Suprapubic skin (tissue), 4 donors: ENCODE measurements around the gene FAT2. TPM values are rescaled to one million over a fixed set of nuclear protein-coding genes. Genes with fewer than 3 reads are reported as not detected.

ENCODE experiments used
- DNase-seq, 2 donors: peaks; one replicate each; pipeline ENCODE4 v3.0.0-alpha.2; 2019; ENCODE audit warnings: low spot score in 2 of 2
- H3K27ac ChIP-seq: fragments of 200-600 bp; sonication (generic); one replicate; pipeline ENCODE4 v1.5.1; 2019
- H3K27me3 ChIP-seq: fragments of 200-600 bp; sonication (generic); one replicate; pipeline ENCODE4 v1.5.1; 2019
- H3K36me3 ChIP-seq: fragments of 200-600 bp; sonication (generic); one replicate; pipeline ENCODE4 v1.5.1; 2019
- H3K4me1 ChIP-seq: fragments of 200-600 bp; sonication (generic); one replicate; pipeline ENCODE4 v1.5.1; 2019
- H3K4me3 ChIP-seq: fragments of 200-600 bp; sonication (generic); one replicate; pipeline ENCODE4 v1.5.1; 2019; ENCODE audit warnings: mild to moderate bottlenecking
- H3K9me3 ChIP-seq: fragments of 200-600 bp; sonication (generic); one replicate; pipeline ENCODE4 v1.5.1; 2019
- CTCF ChIP-seq, 2 donors: fragments of 200-600 bp in 1 of 2; fragments of 450-650 bp in 1 of 2; sonication (generic) in 1 of 2; IDR thresholded peaks; one replicate each; pipeline ENCODE4 v1.5.1; 2016 to 2019; ENCODE audit warnings: antibody characterized with exemption in 2 of 2, mild to moderate bottlenecking in 1 of 2, moderate library complexity in 1 of 2
- EP300 ChIP-seq: sonication (generic); formaldehyde crosslinking; IDR thresholded peaks from one replicate; pipeline ENCODE4 v1.6.1; 2017; ENCODE audit warnings: antibody characterized with exemption
- POLR2A ChIP-seq, 2 donors: fragments of 450-650 bp; IDR thresholded peaks; one replicate each; pipeline ENCODE4 v1.6.1; 2017; ENCODE audit warnings: antibody characterized with exemption in 2 of 2, mild to moderate bottlenecking in 2 of 2, moderate library complexity in 2 of 2
- POLR2AphosphoS5 ChIP-seq, 3 donors: sonication (generic); formaldehyde crosslinking; IDR thresholded peaks; one replicate each; pipeline ENCODE4 v1.6.1; 2017; ENCODE audit warnings: antibody characterized with exemption in 3 of 3
- WGBS: methylation state at CpG from one replicate; pipeline ENCODE4 v1.1.5; 2018; 5-methylcytosine and 5-hydroxymethylcytosine counted together
- total RNA-seq, 4 donors: library from RNA; depleted of rRNA; stranded (reverse); fragments of >200 nt; gene quantifications; one replicate each; pipeline ENCODE4 v1.1.0, GENCODE V29; 2016

The FAT2 gene
- total RNA-seq, 4 donors from 2014 or later: 107 to 205 (median 164) TPM

GRCh38 chr5:151624476-151624875, 33.3 kb upstream of the FAT2 start:
- no peak overlapping the region for H3K27ac ChIP-seq
- no peaks in the 10 kb centered on the region for H3K27me3 ChIP-seq
- 40% methylated on average over 8 of the region's 8 CpGs for WGBS
- TF ChIP-seq CTCF (IDR thresholded peaks at IDR 0.05): no peak
- TF ChIP-seq POLR2A (IDR thresholded peaks at IDR 0.05): no peak
- no peak for TF ChIP-seq POLR2AphosphoS5 (IDR thresholded peaks at IDR 0.05)
- no peak for TF ChIP-seq EP300
- peaks cover 69% of the 10 kb centered on the region for H3K4me1 ChIP-seq
- no peak for DNase-seq
- no peak overlapping the region for H3K4me3 ChIP-seq
- H3K9me3 ChIP-seq: no peaks in the 10 kb centered on the region
- H3K36me3 ChIP-seq: no peaks in the 10 kb centered on the region

- no peaks in the 10 kb centered on the region for H3K36me3 ChIP-seq
- no peak for DNase-seq
- H3K4me3 ChIP-seq: no peak overlapping the region
- H3K27me3 ChIP-seq: no peaks in the 10 kb centered on the region
- 41% methylated on average over 11 of the region's 12 CpGs for WGBS
- no peak for TF ChIP-seq POLR2A (IDR thresholded peaks at IDR 0.05)
- no peak for TF ChIP-seq EP300
- TF ChIP-seq POLR2AphosphoS5 (IDR thresholded peaks at IDR 0.05): no peak
- TF ChIP-seq CTCF (IDR thresholded peaks at IDR 0.05): no peak
- peaks cover 65% of the 10 kb centered on the region for H3K4me1 ChIP-seq
- H3K9me3 ChIP-seq: no peaks in the 10 kb centered on the region
- peak overlapping the region; percentile 8 for H3K27ac ChIP-seq
Observed at GRCh38 chr5:151622367-151623088, 31.4 kb upstream of the FAT2 start.

DNA sequence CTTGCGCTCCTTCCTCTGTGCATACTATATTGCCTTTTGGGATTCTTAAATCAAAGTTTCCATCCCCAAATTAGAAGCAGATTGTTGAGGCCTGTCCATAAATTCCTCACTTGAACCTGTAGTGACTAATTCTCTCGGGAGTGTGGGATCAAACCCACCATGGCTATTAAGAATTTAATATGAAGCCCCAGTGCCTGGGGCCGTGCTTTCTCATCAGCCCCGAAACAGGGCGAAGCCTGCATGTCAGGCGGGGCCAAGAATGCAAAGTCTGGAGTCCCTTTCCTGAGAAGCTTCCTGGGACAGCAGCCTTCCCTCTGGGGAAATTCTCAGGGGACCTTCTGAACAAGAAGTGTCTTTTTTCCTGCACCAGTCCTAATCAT, 29.3 kb upstream of the FAT2 start:
- peaks cover 68% of the 10 kb centered on the region for H3K4me1 ChIP-seq
- WGBS: 28% methylated on average over 6 of the region's 6 CpGs
- H3K36me3 ChIP-seq: no peaks in the 10 kb centered on the region
- no peak for TF ChIP-seq CTCF (IDR thresholded peaks at IDR 0.05)
- no peak for TF ChIP-seq POLR2A (IDR thresholded peaks at IDR 0.05)
- no peak for TF ChIP-seq EP300
- no peaks in the 10 kb centered on the region for H3K9me3 ChIP-seq
- peak overlapping the region; percentile 15 for H3K27ac ChIP-seq
- H3K27me3 ChIP-seq: no peaks in the 10 kb centered on the region
- no peak overlapping the region for H3K4me3 ChIP-seq
- DNase-seq: no peak

GRCh38 chr5:151619812-151620460, 28.8 kb upstream of the FAT2 start:
- no peak for DNase-seq
- no peak for TF ChIP-seq EP300
- no peak for TF ChIP-seq CTCF (IDR thresholded peaks at IDR 0.05)

GRCh38 chr5:151618907-151619306, 27.8 kb upstream of the FAT2 start:
- no peak overlapping the region for H3K27ac ChIP-seq

More at GRCh38 chr5:151619812-151620460, 28.8 kb upstream of the FAT2 start:
- no peaks in the 10 kb centered on the region for H3K27me3 ChIP-seq
- peak overlapping the region; percentile 15 for H3K27ac ChIP-seq
- no peaks in the 10 kb centered on the region for H3K9me3 ChIP-seq
- H3K36me3 ChIP-seq: no peaks in the 10 kb centered on the region
- 36% methylated on average over 5 of the region's 6 CpGs for WGBS
- peaks cover 73% of the 10 kb centered on the region for H3K4me1 ChIP-seq
- no peak overlapping the region for H3K4me3 ChIP-seq

More at GRCh38 chr5:151618907-151619306, 27.8 kb upstream of the FAT2 start:
- WGBS: 57% methylated on average over 2 of the region's 2 CpGs
- no peak overlapping the region for H3K4me3 ChIP-seq
- peaks cover 71% of the 10 kb centered on the region for H3K4me1 ChIP-seq
- no peaks in the 10 kb centered on the region for H3K27me3 ChIP-seq
- TF ChIP-seq CTCF (IDR thresholded peaks at IDR 0.05) (no peak), EP300 (no peak), POLR2A (IDR thresholded peaks at IDR 0.05) (no peak), POLR2AphosphoS5 (IDR thresholded peaks at IDR 0.05) (no peak)
- DNase-seq: no peak
- H3K9me3 ChIP-seq: no peaks in the 10 kb centered on the region
- H3K36me3 ChIP-seq: no peaks in the 10 kb centered on the region
